ENCODE results near the gene ANOS1.
"Not testable (repeated sequence)": the region's sequence is repeated elsewhere in the genome, so short reads cannot be mapped to it uniquely, and the experiment has no call there.

Gene ANOS1

DNA sequence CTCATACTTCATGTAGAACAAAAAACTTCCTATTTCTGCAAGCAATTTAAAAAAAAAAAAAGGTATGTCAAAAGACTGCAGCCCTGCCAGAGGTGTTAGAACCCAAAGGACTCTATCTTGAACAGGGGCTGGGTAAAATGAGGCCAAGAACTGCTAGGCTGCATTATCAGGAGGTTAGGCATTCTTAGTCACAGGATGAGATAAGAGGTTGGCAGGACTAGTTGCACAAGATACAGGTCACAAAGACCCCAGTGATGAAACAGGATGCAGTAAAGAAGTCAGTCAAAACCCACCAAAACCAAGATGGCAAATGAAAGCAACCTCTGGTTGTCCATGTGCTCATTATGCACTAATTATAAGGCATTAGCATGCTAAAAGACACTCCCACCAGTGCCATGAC lies 104.1 kb downstream of the ANOS1 start:
- no peak for DNase-seq (ENCODE audit: low spot score)

DNA sequence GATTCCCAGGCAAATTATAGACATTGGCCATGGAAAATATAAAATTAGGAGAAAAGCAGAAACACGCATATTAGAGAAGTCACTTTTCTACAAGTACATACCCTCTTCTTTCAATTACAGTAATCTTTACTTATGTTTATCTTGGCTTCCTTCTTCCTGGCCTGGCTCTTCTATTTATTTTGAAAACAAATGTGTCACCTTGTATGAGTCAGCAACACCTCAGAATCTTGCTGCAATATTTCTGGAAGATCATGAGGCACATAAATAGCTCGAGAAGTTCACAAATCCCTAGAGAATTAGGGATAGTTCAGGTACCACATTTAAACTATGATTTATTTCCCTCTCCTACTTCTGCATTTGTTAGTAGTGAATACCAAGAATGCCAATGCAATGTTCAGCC lies 124.6 kb downstream of the ANOS1 start:
- DNase-seq (ENCODE audit: low spot score): no peak

DNA sequence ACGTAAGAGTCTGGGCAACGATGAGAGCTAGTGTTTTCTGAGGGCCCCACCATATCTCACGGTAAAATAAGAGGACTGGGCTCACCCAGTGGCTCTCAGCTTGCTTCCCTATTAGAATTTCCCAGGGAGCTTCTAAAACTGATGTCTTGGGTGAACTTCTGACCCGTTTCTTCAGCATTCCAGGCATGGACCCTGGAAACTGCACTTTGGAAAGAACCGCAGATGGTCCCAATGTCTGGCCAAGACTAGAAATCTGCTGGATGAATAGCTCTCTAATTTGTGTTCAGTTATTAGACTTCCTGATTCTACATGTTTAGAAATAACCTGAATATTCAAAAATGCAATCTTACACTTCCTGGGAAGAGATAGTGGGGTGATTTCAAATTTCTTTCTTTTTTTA lies 127.8 kb downstream of the ANOS1 start:
- DNase-seq (ENCODE audit: low spot score): no peak

DNA sequence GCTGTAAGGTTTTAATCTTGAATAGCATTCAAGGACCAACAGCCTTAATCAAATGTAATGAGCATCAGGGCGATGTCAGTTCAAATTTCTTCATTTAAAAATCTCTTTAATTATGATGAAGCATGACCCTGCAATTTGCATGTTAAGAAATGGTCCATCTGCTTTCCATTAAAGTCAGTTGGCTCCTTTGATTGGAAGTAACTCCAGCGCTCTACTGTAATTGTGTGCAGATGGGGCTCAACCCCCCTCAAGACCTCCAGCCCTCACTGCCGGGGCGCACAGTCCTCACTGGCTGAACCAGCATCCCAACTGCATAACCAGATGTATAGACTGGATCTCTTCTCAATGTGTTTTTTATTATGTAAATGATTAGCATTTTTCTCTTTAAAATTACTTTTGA lies 140.4 kb downstream of the ANOS1 start:
- no peak for DNase-seq (ENCODE audit: low spot score)

DNA sequence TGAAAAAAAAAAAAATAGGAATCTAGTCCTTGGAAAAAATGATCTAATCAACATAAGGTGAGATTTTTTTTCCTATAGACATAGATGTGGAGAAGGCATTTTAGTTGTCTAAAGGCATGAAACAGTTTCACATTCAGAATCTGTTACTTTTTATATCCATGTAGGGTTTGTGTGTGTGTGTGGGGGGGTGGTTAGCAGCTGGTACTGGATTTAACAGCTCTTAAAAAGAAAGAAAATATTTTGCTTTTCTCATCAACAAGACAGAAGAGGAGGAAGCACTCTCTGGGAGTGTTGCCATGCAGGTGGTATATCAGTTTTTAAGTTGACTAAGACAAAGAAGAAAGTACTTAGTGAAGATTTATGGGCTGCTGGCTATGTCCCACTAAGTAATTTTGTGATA lies 145.0 kb downstream of the ANOS1 start:
- no peak for DNase-seq (ENCODE audit: low spot score)

DNA sequence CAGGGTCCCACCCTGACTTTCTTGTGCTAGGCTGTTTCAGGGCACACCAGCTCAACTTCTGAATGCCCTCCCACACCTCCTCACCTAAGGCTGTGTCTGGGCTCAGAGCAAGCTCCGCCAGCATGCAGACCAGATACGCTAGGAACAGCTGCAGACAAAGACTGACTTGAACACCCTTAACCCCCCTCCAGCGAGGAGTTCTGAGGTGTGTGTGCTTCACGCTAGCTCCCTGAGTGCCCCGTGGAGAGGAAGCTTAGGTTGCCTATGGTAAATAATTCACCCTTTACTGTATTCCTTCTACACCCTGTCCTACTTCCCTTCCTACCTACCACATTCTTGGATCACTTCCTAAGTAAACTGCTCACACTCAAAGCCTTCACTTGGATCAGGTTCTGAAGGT lies 152.3 kb downstream of the ANOS1 start:
- no peak for DNase-seq (ENCODE audit: low spot score)

DNA sequence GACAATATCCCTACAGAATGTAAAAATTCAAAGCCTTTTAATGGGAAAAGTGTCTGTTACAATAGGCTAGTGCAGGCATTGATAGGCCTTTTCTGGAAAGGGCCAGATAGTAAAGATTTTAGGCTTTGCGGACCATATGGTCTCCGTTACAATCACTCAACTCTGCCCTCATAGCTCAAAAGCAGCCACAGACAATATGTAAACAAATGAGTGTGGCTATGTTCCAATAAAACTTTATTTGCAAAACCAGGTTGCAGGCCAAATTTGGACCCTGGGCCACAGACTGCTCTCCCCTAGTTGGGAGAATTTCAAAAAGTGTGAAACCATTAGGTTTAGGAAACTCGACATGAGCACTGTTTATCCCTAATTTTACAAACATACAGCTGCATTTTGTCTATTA lies 155.1 kb downstream of the ANOS1 start:
- no peak for DNase-seq (ENCODE audit: low spot score)

DNA sequence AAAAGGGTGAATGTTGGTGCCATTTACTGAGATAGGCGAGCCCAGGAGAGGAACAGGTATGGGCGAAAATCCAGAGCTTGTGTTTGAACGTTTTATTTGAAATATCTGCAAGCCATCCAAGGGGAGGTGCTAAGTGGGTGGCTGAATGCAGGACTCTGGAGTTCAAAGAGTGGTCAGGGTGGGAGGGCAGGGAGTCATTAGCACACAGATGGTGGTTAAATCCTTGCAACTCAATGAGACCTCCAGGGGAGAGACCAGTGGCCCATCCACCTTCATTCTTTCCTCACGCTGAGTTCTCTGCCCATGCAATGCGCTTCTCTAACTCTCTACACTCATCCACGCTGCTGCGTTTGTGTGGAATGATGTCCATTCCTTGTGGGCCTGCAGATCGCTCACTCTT lies 166.2 kb downstream of the ANOS1 start:
- no peak for DNase-seq (ENCODE audit: low spot score)

DNA sequence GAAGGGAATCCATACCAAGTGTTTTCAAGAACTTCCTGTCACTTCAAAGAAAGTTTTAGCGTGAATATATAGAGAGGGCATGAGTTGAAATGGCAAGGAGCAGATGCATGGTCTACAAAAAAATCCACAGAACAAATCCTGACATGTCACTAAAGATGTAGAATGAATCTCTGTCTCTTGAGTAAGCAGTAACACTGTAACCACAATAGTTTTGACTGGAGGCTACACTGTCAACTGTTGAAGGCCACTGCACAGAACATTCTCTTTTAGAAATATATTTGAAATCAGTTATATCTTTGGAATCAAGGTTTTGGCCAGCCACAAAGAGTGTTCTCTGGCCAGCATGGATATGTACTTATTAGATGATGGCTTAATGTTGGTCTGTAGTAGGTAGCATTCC lies 183.5 kb downstream of the ANOS1 start:
- no peak for DNase-seq (ENCODE audit: low spot score)

DNA sequence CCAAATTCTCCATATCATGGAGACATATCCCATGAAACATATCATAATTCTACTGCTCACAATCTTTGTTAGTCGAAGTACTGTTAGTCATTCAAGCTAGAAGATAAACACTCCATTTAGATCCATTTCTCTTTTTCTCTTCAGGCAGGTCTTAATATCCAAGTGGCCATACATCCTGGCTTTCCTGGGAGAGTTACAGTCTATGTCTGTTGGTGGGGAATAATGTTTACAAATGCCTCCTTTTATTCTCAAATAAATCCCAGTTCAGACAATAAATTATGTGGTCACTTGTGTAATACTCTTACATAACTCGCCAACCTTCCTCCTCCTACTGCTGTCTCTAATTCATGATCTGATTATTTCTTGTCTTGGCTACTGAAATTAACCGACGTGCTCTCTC lies 185.2 kb downstream of the ANOS1 start:
- no peak for DNase-seq (ENCODE audit: low spot score)

DNA sequence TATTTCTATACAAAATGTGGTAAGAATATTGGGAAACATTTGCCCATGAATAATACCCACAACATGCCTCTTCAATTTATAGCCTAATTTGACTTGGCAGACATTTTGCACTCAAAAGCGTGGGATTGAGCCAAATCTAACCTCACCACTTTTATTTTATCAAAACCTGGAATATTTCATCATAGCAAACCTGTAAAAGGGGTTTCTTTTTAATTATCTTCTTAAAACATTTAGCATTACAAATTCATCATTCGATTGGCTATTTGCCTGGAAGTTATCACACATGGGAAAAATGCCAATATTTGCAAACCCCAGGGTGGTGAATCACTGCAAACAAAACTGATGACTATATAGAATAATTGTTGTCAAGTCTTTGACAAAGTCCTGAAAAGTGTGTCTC lies 211.1 kb downstream of the ANOS1 start:
- no peak for DNase-seq (ENCODE audit: low spot score)

DNA sequence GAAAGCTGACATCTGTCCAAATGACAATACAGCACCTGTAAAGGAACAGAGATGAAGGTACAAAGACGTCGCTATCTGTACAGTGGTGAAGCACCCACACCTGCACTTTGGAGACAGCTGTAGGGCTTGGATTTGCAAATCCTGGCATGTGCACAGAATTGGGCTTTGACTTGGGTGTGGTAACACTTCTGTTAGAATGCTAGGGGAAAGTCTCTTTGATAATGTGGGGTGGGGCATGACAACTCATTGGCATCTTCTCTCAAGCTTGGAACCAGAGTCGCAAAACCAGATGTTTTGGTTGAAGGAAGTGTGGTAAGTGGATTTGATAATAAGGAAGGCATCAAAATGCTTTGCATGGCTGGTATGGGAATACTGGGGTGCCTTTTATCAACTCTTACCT lies 211.8 kb downstream of the ANOS1 start:
- no peak for DNase-seq (ENCODE audit: low spot score)

DNA sequence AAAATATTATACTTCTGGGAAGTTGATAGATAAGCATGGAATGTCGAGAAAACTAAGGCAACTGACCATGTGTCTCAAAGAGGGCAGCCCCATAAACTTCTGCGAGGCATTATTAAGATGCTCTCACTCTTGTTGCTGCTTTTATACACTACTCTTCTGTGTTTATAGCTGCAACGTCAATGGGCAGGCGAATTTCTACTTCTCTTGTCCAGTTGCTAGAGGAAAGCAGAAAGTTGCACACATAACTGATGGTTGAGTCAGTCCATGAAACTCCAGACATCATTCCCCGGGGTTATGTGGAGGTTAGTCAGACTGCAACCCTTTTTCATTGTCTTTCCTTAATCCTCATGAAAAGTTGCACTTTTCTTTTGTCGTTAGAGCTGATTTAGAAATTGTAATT lies 227.5 kb downstream of the ANOS1 start:
- no peak for DNase-seq (ENCODE audit: low spot score)

DNA sequence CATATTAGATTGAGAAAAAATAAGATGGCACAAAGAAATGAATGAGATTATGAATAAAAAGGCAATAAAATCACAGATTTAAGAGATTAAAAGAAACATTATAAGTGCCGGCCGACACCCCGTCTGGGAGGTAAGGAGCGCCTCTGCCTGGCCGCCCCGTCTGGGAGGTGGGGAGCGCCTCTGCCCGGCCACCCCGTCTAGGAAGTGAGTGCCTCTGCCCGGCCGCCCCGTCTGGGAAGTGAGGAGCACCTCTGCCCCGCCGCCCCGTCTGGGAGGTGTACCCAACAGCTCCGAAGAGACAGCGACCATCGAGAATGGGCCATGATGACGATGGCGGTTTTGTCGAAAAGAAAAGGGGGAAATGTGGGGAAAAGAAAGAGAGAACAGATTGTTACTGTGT lies 229.8 kb downstream of the ANOS1 start:
- not testable (repeated sequence) for DNase-seq (ENCODE audit: low spot score)

DNA sequence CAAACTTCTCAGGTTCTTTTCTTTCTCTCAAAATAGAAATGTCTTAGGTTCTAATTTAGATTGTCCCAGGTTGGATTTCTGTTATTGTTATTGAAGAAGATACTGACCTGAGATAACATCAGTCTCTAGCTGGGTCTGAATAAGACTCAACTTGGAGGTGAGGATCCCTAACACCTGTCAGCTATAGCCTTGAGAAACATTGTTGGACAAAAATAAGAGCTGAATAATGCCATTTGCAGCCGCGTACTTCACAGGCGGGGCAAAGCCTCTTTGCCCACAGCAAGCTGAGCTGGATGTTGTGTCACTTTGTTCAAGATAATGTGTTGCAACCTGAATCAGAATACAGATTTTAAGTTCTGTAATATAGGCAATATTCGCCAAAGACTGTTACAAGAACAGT lies 231.7 kb downstream of the ANOS1 start:
- no peak for DNase-seq (ENCODE audit: low spot score)

DNA sequence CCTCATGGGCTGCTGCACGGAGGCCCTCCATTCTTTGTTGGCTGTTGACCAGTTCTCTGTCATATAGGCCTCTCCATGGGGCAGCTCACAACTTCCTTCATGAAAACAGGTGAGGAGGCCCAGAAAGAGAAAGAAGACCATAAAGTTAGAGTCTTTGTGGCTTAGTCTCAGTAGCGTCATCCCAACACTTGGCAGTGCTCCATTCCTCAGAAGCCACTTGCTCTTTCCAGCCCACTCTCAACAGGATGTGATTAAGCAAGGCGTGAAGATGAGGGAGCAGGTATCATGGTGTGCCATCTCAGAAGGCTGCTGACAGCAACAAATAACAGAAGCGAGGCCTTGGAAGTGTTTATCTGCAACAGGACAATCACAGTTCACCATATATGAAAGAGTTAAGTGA lies 236.9 kb downstream of the ANOS1 start:
- DNase-seq (ENCODE audit: low spot score): not testable (repeated sequence)

DNA sequence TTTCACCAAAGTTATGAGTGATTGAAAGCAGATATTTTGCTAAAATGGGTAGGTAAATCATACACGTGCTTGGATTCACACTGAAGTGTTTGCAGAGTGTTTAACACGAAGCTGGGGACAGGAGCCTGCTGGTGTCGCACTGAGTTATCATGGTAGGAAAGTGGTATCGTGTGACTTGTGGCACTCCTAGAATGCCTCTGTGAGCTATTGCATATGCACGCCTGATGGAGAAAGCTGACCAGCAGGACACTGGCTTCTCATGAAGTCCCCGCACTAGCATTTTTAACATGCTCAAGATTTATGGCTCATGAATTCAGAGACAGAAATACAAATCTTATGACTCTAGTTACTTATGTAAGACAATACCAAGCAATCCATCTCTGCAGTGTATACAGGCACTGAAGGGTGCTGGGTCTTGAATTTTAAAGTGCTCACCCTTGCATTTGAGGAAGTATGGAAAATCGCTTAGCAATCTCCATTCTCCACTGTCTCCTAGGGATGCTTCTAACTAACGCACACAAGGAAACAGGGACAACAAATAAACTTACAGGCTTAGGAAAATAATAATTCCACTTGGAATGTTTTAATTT lies 247.5 kb downstream of the ANOS1 start:
- DNase-seq (ENCODE audit: low spot score): no peak

Data from AG20443 (cell line).